GM23338 (cell line): ENCODE data around the gene OTUB2. TPM values are rescaled to one million over a fixed set of nuclear protein-coding genes. Genes with fewer than 3 reads are reported as not detected.

Experiments
- ATAC-seq: fragments of 200-7000 bp; cut with Tn5 transposase; 3 replicates; pipeline ENCODE4 v1.9.1; 2020
- DNase-seq: peaks from one replicate; pipeline ENCODE4 v3.0.0-alpha.2; 2015; ENCODE audit warnings: low spot score
- H2AFZ ChIP-seq: fragments of 200-600 bp; sonication (generic); 2 replicates; pipeline ENCODE4 v1.8.0; 2016; ENCODE audit warnings: antibody characterized with exemption, mild to moderate bottlenecking, moderate library complexity
- H3F3A ChIP-seq: fragments of 200-600 bp; sonication (generic); replicated peaks from 2 replicates; pipeline ENCODE4 v1.8.0; 2017; ENCODE audit warnings: antibody characterized with exemption, mixed run types, low read depth
- H3K27ac ChIP-seq: fragments of 200-600 bp; sonication (generic); 2 replicates; pipeline ENCODE4 v1.6.1; 2016; ENCODE audit warnings: low read depth
- H3K27me3 ChIP-seq: fragments of 200-600 bp; sonication (generic); 2 replicates; pipeline ENCODE4 v1.8.0; 2016; ENCODE audit warnings: mild to moderate bottlenecking, mixed run types, moderate library complexity; ENCODE audit not compliant: insufficient read depth
- H3K36me3 ChIP-seq: fragments of 200-600 bp; sonication (generic); 2 replicates; pipeline ENCODE4 v1.8.0; 2016; ENCODE audit warnings: mild to moderate bottlenecking; ENCODE audit not compliant: insufficient read depth
- H3K4me1 ChIP-seq: fragments of 200-600 bp; sonication (generic); 2 replicates; pipeline ENCODE4 v1.8.0; 2016; ENCODE audit warnings: mild to moderate bottlenecking, moderate library complexity; ENCODE audit not compliant: insufficient read depth
- H3K4me2 ChIP-seq: fragments of 200-600 bp; sonication (generic); 2 replicates; pipeline ENCODE4 v1.7.1; 2017; ENCODE audit warnings: mixed run types
- H3K4me3 ChIP-seq: fragments of 200-600 bp; sonication (generic); 2 replicates; pipeline ENCODE4 v1.6.1; 2016; ENCODE audit warnings: mixed run types
- H3K79me2 ChIP-seq: fragments of 200-600 bp; sonication (generic); replicated peaks from 2 replicates; pipeline ENCODE4 v1.8.0; 2017; ENCODE audit warnings: mild to moderate bottlenecking; ENCODE audit not compliant: insufficient read depth
- H3K9me2 ChIP-seq: fragments of 200-600 bp; sonication (generic); 2 replicates; pipeline ENCODE4 v1.8.0; 2017; ENCODE audit not compliant: insufficient read depth
- H4K20me1 ChIP-seq: fragments of 200-600 bp; sonication (generic); replicated peaks from 2 replicates; pipeline ENCODE4 v1.8.0; 2017; ENCODE audit warnings: mild to moderate bottlenecking; ENCODE audit not compliant: insufficient read depth
- H3K27ac Mint-ChIP-seq: 2 replicates; pipeline ENCODE4 v1.8.0; 2020; ENCODE audit warnings: inconsistent platforms, mild to moderate bottlenecking, moderate library complexity, mixed read lengths
- H3K27me3 Mint-ChIP-seq: 3 replicates; pipeline ENCODE4 v1.8.0; 2022; ENCODE audit warnings: low read depth, mild to moderate bottlenecking, moderate library complexity, mixed read lengths, inconsistent platforms; ENCODE audit not compliant: insufficient read depth, poor library complexity
- H3K36me3 Mint-ChIP-seq: 3 replicates; pipeline ENCODE4 v1.8.0; 2021; ENCODE audit warnings: low read depth, mild to moderate bottlenecking, inconsistent platforms, moderate library complexity, mixed read lengths
- H3K4me1 Mint-ChIP-seq: 3 replicates; pipeline ENCODE4 v1.8.0; 2020; ENCODE audit warnings: mild to moderate bottlenecking, inconsistent platforms, mixed read lengths
- H3K4me3 Mint-ChIP-seq: 3 replicates; pipeline ENCODE4 v1.8.0; 2021; ENCODE audit warnings: moderate library complexity, mild to moderate bottlenecking, inconsistent platforms, mixed read lengths
- H3K9me3 Mint-ChIP-seq: 3 replicates; pipeline ENCODE4 v1.8.0; 2020; ENCODE audit warnings: moderate library complexity, mild to moderate bottlenecking, inconsistent platforms, mixed read lengths
- EZH2phosphoT487 ChIP-seq: fragments of 200-600 bp; sonication (generic); IDR thresholded peaks from one replicate; pipeline ENCODE4 v1.8.1; 2018; ENCODE audit warnings: antibody characterized with exemption; ENCODE audit not compliant: unreplicated experiment
- NANOG ChIP-seq: IDR thresholded peaks from 2 replicates; pipeline ENCODE4 v1.6.1; 2016; ENCODE audit warnings: antibody characterized with exemption, borderline replicate concordance
- POLR2AphosphoS5 ChIP-seq: IDR thresholded peaks from 2 replicates; pipeline ENCODE4 v1.6.1; 2016; ENCODE audit warnings: antibody characterized with exemption, low read depth
- STAT1 ChIP-seq: IDR thresholded peaks from one replicate; pipeline ENCODE4 v1.6.1; 2016; ENCODE audit warnings: antibody characterized with exemption; ENCODE audit not compliant: unreplicated experiment
- ZNF114 ChIP-seq: fragments of 250-450 bp; sonication (Bioruptor Pico); IDR thresholded peaks from 2 replicates; pipeline ENCODE4 v1.5.0; 2020; ENCODE audit warnings: mild to moderate bottlenecking, moderate library complexity
- polyA plus RNA-seq: library from polyadenylated mRNA; unstranded; fragments of >200 nt; fragmentation: Nextera tagmentation; extraction: Ambion mirVana; gene quantifications from 2 replicates; pipeline ENCODE4 v1.2.1, GENCODE V29; 2016
- total RNA-seq: library from RNA; depleted of rRNA; stranded (reverse); fragments of >200 nt; shearing (Covaris generic); gene quantifications from 2 replicates; pipeline ENCODE4 v1.2.3, GENCODE V29; 2014
- TF ChIP-seq, protein P1 (sequence below): IDR thresholded peaks from one replicate; pipeline ENCODE4 v1.6.1; 2018; ENCODE audit warnings: antibody characterized with exemption; ENCODE audit not compliant: unreplicated experiment
- TF ChIP-seq, protein P2 (sequence below): IDR thresholded peaks from 2 replicates; pipeline ENCODE4 v1.6.1; 2016; ENCODE audit warnings: antibody characterized with exemption
- TF ChIP-seq, protein P3 (sequence below), 2 experiments: fragments of 200-600 bp in 1 of 2; sonication (generic) in 1 of 2; conservative IDR thresholded peaks; 2 replicates each; pipeline versions ENCODE4 v1.5.1 to v1.6.1; 2016 to 2017; ENCODE audit warnings: antibody characterized with exemption in 2 of 2, low read depth in 2 of 2, mild to moderate bottlenecking in 2 of 2, moderate library complexity in 1 of 2

Gene OTUB2
- total and polyA plus RNA-seq, 2 experiments from 2014 or later, result 2.1 to 4.1 TPM

DNA sequence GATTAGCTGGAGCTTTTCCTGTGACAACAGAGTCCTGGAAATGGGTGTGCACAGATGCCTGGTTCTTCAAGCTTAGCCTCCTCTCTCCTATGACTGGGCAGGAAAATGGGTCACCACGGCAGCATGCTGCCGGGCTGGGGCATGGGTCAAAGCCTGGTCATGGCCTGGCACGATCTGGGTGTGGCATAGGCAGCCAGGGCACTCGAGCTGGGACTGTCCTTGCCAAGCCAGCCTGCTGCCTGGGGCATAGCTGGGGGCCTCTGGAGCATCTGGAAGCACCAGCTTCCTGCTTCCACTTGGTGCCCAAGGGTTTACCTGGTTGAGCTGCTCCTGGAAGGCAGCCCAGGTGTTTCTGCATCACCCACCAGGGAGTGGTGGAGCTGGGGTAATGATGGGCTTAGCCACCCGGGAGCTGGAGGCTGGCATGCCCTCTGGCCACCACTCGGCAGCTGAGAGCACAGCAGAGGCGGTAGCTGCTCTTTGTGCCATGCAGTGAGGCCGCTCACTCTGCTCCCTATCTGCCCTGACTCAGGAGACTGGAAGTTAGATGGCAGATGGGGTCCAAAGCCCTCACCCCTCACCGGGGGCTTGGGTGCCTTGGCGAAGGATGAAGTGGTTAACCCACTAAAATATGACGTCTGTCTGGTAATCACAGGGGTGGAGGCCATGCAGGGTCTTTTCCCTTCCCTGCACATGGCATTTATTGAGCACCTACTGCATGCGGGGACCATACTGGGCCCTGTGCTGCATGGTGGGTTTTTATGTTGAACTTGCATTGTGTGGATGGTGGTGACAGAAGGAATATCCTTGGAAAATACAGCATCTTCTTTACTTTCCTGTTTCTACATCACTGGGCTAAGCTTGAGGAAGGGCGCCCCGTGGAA, 1.7 kb downstream of the OTUB2 start:
- no peaks in the 10 kb centered on the region for H3K9me2 ChIP-seq
- H3K4me3 ChIP-seq, result no peak overlapping the region
- DNase-seq, result no peak
- H3K9me3 Mint-ChIP-seq, result no peaks in the 10 kb centered on the region
- no peak overlapping the region for H3K4me2 ChIP-seq
- no peaks in the 10 kb centered on the region for H4K20me1 ChIP-seq
- H3K27ac Mint-ChIP-seq, result no peak overlapping the region
- no peaks in the 10 kb centered on the region for H3K27me3 ChIP-seq
- H3F3A ChIP-seq, result no peaks in the 10 kb centered on the region
- peaks cover 11% of the 10 kb centered on the region for H3K4me1 Mint-ChIP-seq
- no peak for ATAC-seq
- no peaks in the 10 kb centered on the region for H3K4me1 ChIP-seq
- H3K36me3 ChIP-seq, result no peaks in the 10 kb centered on the region
- TF ChIP-seq POLR2AphosphoS5 (no peak), ZNF114 (CRISPR knock-in tag) (no peak), NANOG (no peak), STAT1 (no peak), EZH2phosphoT487 (no peak)
- TF ChIP-seq, protein P1, sequence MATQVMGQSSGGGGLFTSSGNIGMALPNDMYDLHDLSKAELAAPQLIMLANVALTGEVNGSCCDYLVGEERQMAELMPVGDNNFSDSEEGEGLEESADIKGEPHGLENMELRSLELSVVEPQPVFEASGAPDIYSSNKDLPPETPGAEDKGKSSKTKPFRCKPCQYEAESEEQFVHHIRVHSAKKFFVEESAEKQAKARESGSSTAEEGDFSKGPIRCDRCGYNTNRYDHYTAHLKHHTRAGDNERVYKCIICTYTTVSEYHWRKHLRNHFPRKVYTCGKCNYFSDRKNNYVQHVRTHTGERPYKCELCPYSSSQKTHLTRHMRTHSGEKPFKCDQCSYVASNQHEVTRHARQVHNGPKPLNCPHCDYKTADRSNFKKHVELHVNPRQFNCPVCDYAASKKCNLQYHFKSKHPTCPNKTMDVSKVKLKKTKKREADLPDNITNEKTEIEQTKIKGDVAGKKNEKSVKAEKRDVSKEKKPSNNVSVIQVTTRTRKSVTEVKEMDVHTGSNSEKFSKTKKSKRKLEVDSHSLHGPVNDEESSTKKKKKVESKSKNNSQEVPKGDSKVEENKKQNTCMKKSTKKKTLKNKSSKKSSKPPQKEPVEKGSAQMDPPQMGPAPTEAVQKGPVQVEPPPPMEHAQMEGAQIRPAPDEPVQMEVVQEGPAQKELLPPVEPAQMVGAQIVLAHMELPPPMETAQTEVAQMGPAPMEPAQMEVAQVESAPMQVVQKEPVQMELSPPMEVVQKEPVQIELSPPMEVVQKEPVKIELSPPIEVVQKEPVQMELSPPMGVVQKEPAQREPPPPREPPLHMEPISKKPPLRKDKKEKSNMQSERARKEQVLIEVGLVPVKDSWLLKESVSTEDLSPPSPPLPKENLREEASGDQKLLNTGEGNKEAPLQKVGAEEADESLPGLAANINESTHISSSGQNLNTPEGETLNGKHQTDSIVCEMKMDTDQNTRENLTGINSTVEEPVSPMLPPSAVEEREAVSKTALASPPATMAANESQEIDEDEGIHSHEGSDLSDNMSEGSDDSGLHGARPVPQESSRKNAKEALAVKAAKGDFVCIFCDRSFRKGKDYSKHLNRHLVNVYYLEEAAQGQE, result no peak
- TF ChIP-seq, protein P2, sequence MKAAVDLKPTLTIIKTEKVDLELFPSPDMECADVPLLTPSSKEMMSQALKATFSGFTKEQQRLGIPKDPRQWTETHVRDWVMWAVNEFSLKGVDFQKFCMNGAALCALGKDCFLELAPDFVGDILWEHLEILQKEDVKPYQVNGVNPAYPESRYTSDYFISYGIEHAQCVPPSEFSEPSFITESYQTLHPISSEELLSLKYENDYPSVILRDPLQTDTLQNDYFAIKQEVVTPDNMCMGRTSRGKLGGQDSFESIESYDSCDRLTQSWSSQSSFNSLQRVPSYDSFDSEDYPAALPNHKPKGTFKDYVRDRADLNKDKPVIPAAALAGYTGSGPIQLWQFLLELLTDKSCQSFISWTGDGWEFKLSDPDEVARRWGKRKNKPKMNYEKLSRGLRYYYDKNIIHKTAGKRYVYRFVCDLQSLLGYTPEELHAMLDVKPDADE, result no peak
- no peak overlapping the region for H3K27ac ChIP-seq
- no peaks in the 10 kb centered on the region for H3K79me2 ChIP-seq
- peak overlapping the region; percentile 69 for H3K4me3 Mint-ChIP-seq
- H3K27me3 Mint-ChIP-seq, result peaks cover 6% of the 10 kb centered on the region
- H3K36me3 Mint-ChIP-seq, result no peaks in the 10 kb centered on the region; the same call in 2 of the 3 replicates
- no peak overlapping the region for H2AFZ ChIP-seq

DNA sequence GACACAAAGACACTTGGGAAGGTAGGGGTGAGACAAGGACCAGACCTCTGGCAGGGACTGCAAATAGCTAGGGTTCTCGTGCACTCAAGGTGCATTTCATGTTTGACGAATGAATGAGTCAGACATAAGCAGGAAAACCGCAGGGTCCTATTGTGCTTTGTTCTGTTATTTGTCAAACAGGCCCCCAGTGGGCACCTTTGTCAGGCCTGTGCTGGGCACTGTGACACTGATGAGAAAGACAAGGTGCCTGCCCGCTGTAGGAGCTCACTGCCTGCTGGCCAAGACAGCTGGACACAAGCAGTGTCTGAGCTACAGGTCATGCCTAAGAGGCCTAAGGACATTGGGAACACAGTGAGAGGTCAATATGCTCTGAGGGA, 2.3 kb downstream of the OTUB2 start:
- Histone ChIP-seq H3K4me2 (no peak overlapping the region), H3K4me1 (no peaks in the 10 kb centered on the region), H3K27ac (no peak overlapping the region), H3K27me3 (no peaks in the 10 kb centered on the region), H2AFZ (no peak overlapping the region), H4K20me1 (no peaks in the 10 kb centered on the region), H3K79me2 (no peaks in the 10 kb centered on the region), H3K36me3 (no peaks in the 10 kb centered on the region), H3F3A (no peaks in the 10 kb centered on the region), H3K9me2 (0 out of 2 replicates have a peak, but pooled peaks cover 4% of the 10 kb centered on the region), H3K4me3 (no peak overlapping the region)
- Mint-ChIP-seq H3K4me3 (peak overlapping the region; percentile 50; the same call in 1 of the 3 replicates), H3K27me3 (peaks cover 8% of the 10 kb centered on the region), H3K4me1 (peaks cover 8% of the 10 kb centered on the region), H3K9me3 (no peaks in the 10 kb centered on the region), H3K36me3 (peaks cover 2% of the 10 kb centered on the region; the same call in 2 of the 3 replicates), H3K27ac (no peak overlapping the region)
- ATAC-seq (no peak), DNase-seq (no peak)
- no peak for TF ChIP-seq EZH2phosphoT487
- TF ChIP-seq, protein P3, sequence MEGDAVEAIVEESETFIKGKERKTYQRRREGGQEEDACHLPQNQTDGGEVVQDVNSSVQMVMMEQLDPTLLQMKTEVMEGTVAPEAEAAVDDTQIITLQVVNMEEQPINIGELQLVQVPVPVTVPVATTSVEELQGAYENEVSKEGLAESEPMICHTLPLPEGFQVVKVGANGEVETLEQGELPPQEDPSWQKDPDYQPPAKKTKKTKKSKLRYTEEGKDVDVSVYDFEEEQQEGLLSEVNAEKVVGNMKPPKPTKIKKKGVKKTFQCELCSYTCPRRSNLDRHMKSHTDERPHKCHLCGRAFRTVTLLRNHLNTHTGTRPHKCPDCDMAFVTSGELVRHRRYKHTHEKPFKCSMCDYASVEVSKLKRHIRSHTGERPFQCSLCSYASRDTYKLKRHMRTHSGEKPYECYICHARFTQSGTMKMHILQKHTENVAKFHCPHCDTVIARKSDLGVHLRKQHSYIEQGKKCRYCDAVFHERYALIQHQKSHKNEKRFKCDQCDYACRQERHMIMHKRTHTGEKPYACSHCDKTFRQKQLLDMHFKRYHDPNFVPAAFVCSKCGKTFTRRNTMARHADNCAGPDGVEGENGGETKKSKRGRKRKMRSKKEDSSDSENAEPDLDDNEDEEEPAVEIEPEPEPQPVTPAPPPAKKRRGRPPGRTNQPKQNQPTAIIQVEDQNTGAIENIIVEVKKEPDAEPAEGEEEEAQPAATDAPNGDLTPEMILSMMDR (conservative IDR thresholded peaks at IDR 0.05; ENCODE audit: low read depth in 2 of 2), result no peak
- TF ChIP-seq ZNF114 (CRISPR knock-in tag), result no peak
- no peak for TF ChIP-seq NANOG
